GM04504 (cell line): ENCODE results near the gene FAF2.
A peak's percentile ranks its signal among the peaks of the same experiment; 100 is the strongest.
"Not testable (repeated sequence)": the region's sequence is repeated elsewhere in the genome, so short reads cannot be mapped to it uniquely, and the experiment has no call there.

ENCODE experiments used
- DNase-seq: peaks from one replicate; pipeline ENCODE4 v3.0.0-alpha.2; 2012; ENCODE audit warnings: low read depth

Gene FAF2

GRCh38 chr5:176447978-176448608 is at the start of gene FAF2:
TSS of gene FAF2 (plus strand) at chr5:176448385. CDS start at chr5:176448408, 23 bp downstream.
- DNase-seq: peak; percentile 97

- DNase-seq: no peak
These were observed 47.6 kb upstream of the FAF2 start for GRCh38 chr5:176400382-176401156.

GRCh38 chr5:176401281-176402205 is 46.6 kb upstream of the FAF2 start:
- no peak for DNase-seq

GRCh38 chr5:176405656-176406435 is 42.3 kb upstream of the FAF2 start:
- no peak for DNase-seq

- DNase-seq: no peak
These were observed 41.6 kb upstream of the FAF2 start for GRCh38 chr5:176406436-176407052.

GRCh38 chr5:176407456-176408251 is 40.5 kb upstream of the FAF2 start:
- DNase-seq: no peak

GRCh38 chr5:176408252-176408573 is 40.0 kb upstream of the FAF2 start:
- not testable (repeated sequence) for DNase-seq

GRCh38 chr5:176408590-176408989 is 39.6 kb upstream of the FAF2 start:
- no peak for DNase-seq

GRCh38 chr5:176409765-176410164 is 38.4 kb upstream of the FAF2 start:
- DNase-seq: no peak

- no peak for DNase-seq
These were observed 37.6 kb upstream of the FAF2 start for GRCh38 chr5:176410486-176411180.

- no peak for DNase-seq
These were observed 35.5 kb upstream of the FAF2 start for GRCh38 chr5:176412517-176413254.

GRCh38 chr5:176413255-176413565 is 35.0 kb upstream of the FAF2 start:
- no peak for DNase-seq

GRCh38 chr5:176413709-176414191 is 34.4 kb upstream of the FAF2 start:
- DNase-seq: no peak

- no peak for DNase-seq
These were observed 33.5 kb upstream of the FAF2 start for GRCh38 chr5:176414704-176415103.

- no peak for DNase-seq
These were observed 32.8 kb upstream of the FAF2 start for GRCh38 chr5:176415240-176415951.

- peak; percentile 67 for DNase-seq
These were observed 31.9 kb upstream of the FAF2 start, which contains the start of gene CLTB for GRCh38 chr5:176415952-176416924. TSS of gene CLTB (minus strand) at chr5:176416539. CDS start at chr5:176416363, 176 bp downstream.

- DNase-seq: no peak
These were observed 31.2 kb upstream of the FAF2 start for GRCh38 chr5:176416965-176417364.
